GM13977 (cell line): ENCODE data around the gene POR.

Experiments
- DNase-seq: peaks from one replicate; pipeline ENCODE4 v3.0.0; 2012; ENCODE audit warnings: low spot score
- in situ Hi-C: fragments of 300-500 bp; cut with MboI; formaldehyde crosslinking; loops from one replicate; pipeline ENCODE4 v1.12.0; 2022; ENCODE audit warnings: low sequenced_read_pairs, low pct_unique_long_range_greater_than_20kb, mixed read lengths, inconsistent platforms; ENCODE audit not compliant: unreplicated experiment
- TF ChIP-seq, protein P1 (sequence below): IDR thresholded peaks from 2 replicates; pipeline ENCODE4 v1.5.1; 2012; ENCODE audit warnings: mild to moderate bottlenecking, control low read depth; ENCODE audit not compliant: insufficient read depth; ENCODE audit errors: extremely low read depth, missing control alignments

POR gene

DNA sequence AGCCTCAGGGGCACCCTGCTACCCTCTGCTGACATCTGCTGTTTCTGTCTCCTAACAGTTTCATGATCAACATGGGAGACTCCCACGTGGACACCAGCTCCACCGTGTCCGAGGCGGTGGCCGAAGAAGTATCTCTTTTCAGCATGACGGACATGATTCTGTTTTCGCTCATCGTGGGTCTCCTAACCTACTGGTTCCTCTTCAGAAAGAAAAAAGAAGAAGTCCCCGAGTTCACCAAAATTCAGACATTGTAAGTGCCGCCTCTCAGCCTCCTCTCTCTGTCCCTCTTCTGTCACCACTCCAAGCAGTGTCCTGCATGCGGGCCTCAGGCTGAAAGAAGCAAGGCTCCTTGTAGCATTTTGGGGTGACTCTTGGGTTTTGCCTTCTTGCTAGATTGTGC lies 39.0 kb downstream of the POR start:
- DNase-seq = no peak
- in situ Hi-C loops = no loop called here
- TF ChIP-seq, protein P1, sequence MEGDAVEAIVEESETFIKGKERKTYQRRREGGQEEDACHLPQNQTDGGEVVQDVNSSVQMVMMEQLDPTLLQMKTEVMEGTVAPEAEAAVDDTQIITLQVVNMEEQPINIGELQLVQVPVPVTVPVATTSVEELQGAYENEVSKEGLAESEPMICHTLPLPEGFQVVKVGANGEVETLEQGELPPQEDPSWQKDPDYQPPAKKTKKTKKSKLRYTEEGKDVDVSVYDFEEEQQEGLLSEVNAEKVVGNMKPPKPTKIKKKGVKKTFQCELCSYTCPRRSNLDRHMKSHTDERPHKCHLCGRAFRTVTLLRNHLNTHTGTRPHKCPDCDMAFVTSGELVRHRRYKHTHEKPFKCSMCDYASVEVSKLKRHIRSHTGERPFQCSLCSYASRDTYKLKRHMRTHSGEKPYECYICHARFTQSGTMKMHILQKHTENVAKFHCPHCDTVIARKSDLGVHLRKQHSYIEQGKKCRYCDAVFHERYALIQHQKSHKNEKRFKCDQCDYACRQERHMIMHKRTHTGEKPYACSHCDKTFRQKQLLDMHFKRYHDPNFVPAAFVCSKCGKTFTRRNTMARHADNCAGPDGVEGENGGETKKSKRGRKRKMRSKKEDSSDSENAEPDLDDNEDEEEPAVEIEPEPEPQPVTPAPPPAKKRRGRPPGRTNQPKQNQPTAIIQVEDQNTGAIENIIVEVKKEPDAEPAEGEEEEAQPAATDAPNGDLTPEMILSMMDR = no peak

DNA sequence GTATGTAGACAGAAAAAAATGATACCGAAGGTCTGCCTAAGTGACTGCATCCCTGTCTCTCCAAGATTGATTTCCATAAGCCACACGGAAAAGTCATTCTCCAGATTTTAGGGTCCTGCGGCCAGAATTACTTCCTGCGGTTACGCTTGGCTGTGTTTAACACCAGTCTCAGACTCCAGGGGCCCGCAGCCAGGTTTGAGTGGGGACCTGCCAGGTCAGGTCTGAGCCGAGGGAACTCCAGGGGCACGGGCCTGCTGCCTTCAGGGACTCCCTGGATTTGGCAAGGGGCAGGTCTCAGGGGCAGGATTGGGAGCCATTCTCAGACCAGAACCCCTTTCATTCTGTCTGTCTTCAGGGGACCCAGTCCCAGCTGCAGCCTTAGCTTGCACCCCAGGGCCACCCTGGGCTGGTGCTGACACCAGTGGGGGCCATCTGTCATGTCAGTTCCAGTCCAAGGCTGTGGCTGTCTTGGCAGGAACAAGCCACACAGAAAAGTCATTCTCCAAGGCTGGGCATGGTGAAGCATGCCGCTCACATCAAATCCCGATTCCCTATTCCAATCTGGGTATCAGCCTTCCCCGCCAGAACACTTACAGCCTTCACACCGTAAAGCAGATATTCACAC lies 40.5 kb downstream of the POR start:
- in situ Hi-C loops = no loop called here
- TF ChIP-seq, protein P1 = no peak
- DNase-seq = no peak

DNA sequence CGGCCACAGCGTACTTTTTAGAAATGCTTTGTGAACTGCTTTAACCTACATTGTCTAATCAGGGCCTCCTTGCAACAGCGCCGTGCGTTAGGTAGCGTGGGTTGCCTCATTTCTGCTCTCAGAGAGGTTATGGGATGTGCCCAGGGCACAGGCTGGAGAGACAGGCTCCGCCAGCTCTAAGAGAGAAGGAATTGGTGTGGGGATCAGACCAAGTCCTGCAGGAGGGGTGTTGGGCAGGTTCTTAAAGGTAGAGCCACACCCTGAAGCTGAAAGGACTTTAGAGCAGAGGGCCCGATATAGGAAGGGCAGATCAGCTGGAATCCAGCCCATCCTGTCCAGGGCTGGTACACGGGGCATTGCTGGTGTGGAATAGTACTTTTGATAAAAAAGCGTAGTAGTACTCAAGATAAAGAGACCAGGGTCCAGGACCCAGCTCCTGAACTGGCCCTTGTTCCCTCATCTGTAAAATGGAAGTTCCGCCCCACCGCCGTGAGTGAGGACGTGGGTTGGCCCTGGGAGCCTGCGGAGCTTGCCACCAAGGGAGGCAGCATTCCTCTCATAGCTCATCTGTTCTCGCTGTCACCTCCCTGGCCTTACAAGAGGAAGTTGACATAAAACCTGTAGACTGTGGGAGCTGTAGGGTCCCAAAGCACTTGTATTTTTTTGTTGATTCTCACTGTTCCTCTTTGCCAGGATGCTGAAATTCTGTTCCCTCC lies 42.2 kb downstream of the POR start:
- in situ Hi-C loops = no loop called here
- TF ChIP-seq, protein P1 = no peak
- DNase-seq = no peak

DNA sequence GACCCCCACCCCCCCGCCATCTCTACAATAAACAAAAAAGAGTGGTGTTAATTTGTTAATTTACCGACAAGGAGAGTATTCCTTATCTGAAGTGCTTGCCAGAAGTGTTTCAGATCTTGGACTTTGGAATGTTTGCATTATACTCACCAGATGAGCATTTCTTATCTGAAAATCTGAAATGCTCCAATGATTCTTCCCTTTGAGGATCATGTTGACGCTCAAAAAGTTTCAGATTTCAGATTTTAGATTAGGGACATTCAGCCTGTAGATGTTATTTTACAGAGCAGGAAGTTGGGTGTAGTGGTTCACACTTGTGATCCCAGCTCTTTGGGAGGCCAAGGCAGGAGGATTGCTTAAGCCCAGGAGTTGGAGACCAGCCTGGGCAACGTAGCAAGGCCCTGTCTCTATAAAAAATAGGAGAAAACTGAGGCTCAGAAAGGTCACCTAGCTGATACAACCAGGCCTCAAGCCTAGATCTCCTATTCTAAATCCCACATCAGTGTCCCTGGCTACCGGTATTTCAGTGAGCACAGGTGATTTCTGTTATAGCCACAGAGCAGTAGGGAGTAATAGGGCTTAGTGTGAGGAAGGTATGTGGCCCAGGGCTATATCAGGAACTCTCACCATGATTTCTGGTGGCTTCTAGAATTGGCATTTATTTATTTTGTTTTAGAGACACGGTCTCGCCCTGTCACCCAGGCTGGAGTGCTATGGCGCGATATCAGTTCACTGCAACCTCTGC lies 44.0 kb downstream of the POR start:
- TF ChIP-seq, protein P1 = no peak

DNA sequence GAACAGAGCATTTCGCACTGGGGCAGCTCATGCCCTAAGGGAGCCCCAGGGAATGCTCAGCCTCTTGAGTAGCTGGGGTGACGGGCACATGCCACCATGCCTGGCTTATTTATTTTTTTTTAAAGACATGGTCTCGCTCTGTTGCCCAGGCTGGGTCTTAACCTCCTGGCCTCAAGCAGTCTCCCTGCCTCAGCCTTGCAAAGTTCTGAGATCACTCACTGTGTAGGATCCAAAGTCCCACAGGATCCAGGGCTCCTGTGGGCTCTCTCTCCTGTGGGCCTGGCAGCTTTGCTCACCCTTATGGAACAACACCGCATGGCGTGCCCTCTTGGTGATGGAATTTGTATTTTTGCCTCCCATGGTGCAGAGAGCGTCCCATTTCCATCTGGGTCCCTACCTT lies 45.4 kb downstream of the POR start:
- TF ChIP-seq, protein P1 = no peak
- in situ Hi-C loops = no loop called here
- DNase-seq = no peak

More for the DNA sequence above, 44.0 kb downstream of the POR start:
- no peak for DNase-seq
- in situ Hi-C loops = no loop called here

DNA sequence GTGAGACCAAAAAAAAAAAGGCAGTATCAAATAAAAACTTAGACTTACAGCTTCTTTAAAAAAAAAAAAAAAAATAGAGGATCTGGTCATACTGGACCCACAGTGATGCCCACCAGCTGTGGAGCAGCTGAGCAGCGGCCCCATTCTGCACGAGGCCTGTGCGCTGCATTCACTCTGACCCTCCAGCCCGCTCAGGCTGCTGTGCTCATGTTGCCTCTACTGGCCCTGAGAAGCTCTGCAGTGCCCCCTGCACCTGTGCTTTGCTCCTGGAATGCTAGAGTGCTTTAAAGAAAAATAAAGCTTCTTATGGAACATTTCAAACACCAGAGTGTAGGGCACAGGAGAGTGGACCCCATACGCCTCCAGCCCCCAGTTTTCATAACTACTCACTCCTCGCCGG lies 46.3 kb downstream of the POR start:
- TF ChIP-seq, protein P1 = peak; percentile 15
- in situ Hi-C loops = no loop called here
- DNase-seq = no peak
